Uterus (tissue), 4 donors: ENCODE measurements around the gene ARHGEF1. TPM values are rescaled to one million over a fixed set of nuclear protein-coding genes. Genes with fewer than 3 reads are reported as not detected.

Experiments
- DNase-seq, 2 donors: peaks; one replicate each; pipeline ENCODE4 v3.0.0-alpha.2; 2019 to 2020
- H3K27ac ChIP-seq, 2 donors: fragments of 200-600 bp; sonication (generic); 1 replicate in 1 of 2; 2 replicates in 1 of 2; pipeline ENCODE4 v1.5.1; 2016 to 2018
- H3K27me3 ChIP-seq, 2 donors: fragments of 200-600 bp; sonication (generic); one replicate each; pipeline ENCODE4 v1.5.1; 2018 to 2019; ENCODE audit warnings: control low read depth in 1 of 2
- H3K36me3 ChIP-seq, 2 donors: fragments of 200-600 bp; sonication (generic); one replicate each; pipeline ENCODE4 v1.5.1; 2019; ENCODE audit warnings: control low read depth in 1 of 2
- H3K4me1 ChIP-seq, 2 donors: fragments of 200-600 bp; sonication (generic); one replicate each; pipeline ENCODE4 v1.5.1; 2018 to 2019; ENCODE audit warnings: control low read depth in 1 of 2
- H3K4me3 ChIP-seq, 2 donors: fragments of 200-600 bp; sonication (generic); 1 replicate in 1 of 2; 2 replicates in 1 of 2; pipeline ENCODE4 v1.5.1; 2018 to 2019; ENCODE audit warnings: mild to moderate bottlenecking in 1 of 2
- H3K9me3 ChIP-seq, 2 donors: fragments of 200-600 bp; sonication (generic); one replicate each; pipeline ENCODE4 v1.5.1; 2019; ENCODE audit warnings: control low read depth in 1 of 2
- CTCF ChIP-seq, 4 experiments: fragments of 200-600 bp in 2 of 4; fragments of 450-650 bp in 2 of 4; sonication (generic) in 2 of 4; IDR thresholded peaks; one replicate each; pipeline ENCODE4 v1.5.1; 2016 to 2019; ENCODE audit warnings: antibody characterized with exemption in 4 of 4, mild to moderate bottlenecking in 2 of 4, moderate library complexity in 1 of 4
- POLR2A ChIP-seq, 2 donors: fragments of 450-650 bp; IDR thresholded peaks; one replicate each; pipeline ENCODE4 v1.6.1; 2016; ENCODE audit warnings: antibody characterized with exemption in 2 of 2, mild to moderate bottlenecking in 1 of 2, moderate library complexity in 1 of 2
- intact Hi-C: fragments of 100-400 bp; cut with DNase I; formaldehyde crosslinking; loops from one replicate; pipeline ENCODE4 v1.15.1; 2023; ENCODE audit warnings: low total_unique reads
- total RNA-seq, 4 donors: library from RNA; depleted of rRNA in 3 of 4; stranded (reverse); fragments of >200 nt in 3 of 4; gene quantifications; one replicate each; pipeline versions ENCODE4 v1.1.0 to v1.2.4, GENCODE V29; 2014 to 2023
- donor health status: DM: yes; HTN: yes; CAD: no.

Gene ARHGEF1
- total RNA-seq, 4 donors from 2014 or later = 13.5 to 118 (median 37.1) TPM

- intact Hi-C loops = no loop called here
- no peaks in the 10 kb centered on the region for H3K9me3 ChIP-seq
- TF ChIP-seq POLR2A (IDR thresholded peaks at IDR 0.05) (peak; percentile 45 to 81), CTCF (IDR thresholded peaks at IDR 0.05) (peak; percentile 46 to 85 (median 74))
- no peaks in the 10 kb centered on the region for H3K27me3 ChIP-seq
- peak; percentile 98 to 100 for DNase-seq
- peak within 1 kb of the TSS; percentile 90 to 98 for H3K27ac ChIP-seq
- peak within 1 kb of the TSS; percentile 65 to 77 for H3K4me3 ChIP-seq
- no peaks in the 10 kb centered on the region for H3K36me3 ChIP-seq
- peaks cover 6 to 24% of the 10 kb centered on the region in 2 donors for H3K4me1 ChIP-seq
Observed at GRCh38 chr19:41859618-41860418, 23.2 kb upstream of the ARHGEF1 start, which contains the start of gene RPS19. Gene RPS19 (plus strand): TSS chr19:41860255. CDS start chr19:41860775, 520 bp downstream.

GRCh38 chr19:41860419-41861115 lies 22.4 kb upstream of the ARHGEF1 start:
- DNase-seq = no peak
- Histone ChIP-seq H3K36me3 (no peaks in the 10 kb centered on the region), H3K27ac (peak overlapping the region; percentile 90 to 98), H3K4me3 (peak overlapping the region; percentile 65 to 77), H3K4me1 (peaks cover 6 to 27% of the 10 kb centered on the region in 2 donors), H3K9me3 (no peaks in the 10 kb centered on the region), H3K27me3 (no peaks in the 10 kb centered on the region)
- no peak for TF ChIP-seq CTCF (IDR thresholded peaks at IDR 0.05)
- TF ChIP-seq POLR2A (IDR thresholded peaks at IDR 0.05) = no peak
- intact Hi-C loops = no loop called here

GRCh38 chr19:41861116-41861768 lies 21.7 kb upstream of the ARHGEF1 start:
- H3K9me3 ChIP-seq = no peaks in the 10 kb centered on the region
- no peaks in the 10 kb centered on the region for H3K27me3 ChIP-seq
- peak overlapping the region; percentile 65 to 77 for H3K4me3 ChIP-seq
- intact Hi-C loops = no loop called here
- no peak for DNase-seq
- peaks cover 6 to 27% of the 10 kb centered on the region in 2 donors for H3K4me1 ChIP-seq
- peak overlapping the region; percentile 90 to 98 for H3K27ac ChIP-seq
- TF ChIP-seq POLR2A (IDR thresholded peaks at IDR 0.05) = no peak
- no peak for TF ChIP-seq CTCF (IDR thresholded peaks at IDR 0.05)
- no peaks in the 10 kb centered on the region for H3K36me3 ChIP-seq

- intact Hi-C loops = no loop called here
- no peaks in the 10 kb centered on the region for H3K9me3 ChIP-seq
Observed at GRCh38 chr19:41861846-41862245, 21.1 kb upstream of the ARHGEF1 start.

More at GRCh38 chr19:41861846-41862245, 21.1 kb upstream of the ARHGEF1 start:
- no peak for DNase-seq
- H3K36me3 ChIP-seq = no peaks in the 10 kb centered on the region
- no peaks in the 10 kb centered on the region for H3K27me3 ChIP-seq
- TF ChIP-seq CTCF (IDR thresholded peaks at IDR 0.05) = no peak
- no peak for TF ChIP-seq POLR2A (IDR thresholded peaks at IDR 0.05)
- no peak overlapping the region for H3K4me3 ChIP-seq
- peaks cover 6 to 27% of the 10 kb centered on the region in 2 donors for H3K4me1 ChIP-seq
- H3K27ac ChIP-seq = no peak overlapping the region
